ENCODE measurements around the gene TNFRSF25. TPM values are rescaled to one million over a fixed set of nuclear protein-coding genes. Genes with fewer than 3 reads are reported as not detected.

Gene TNFRSF25, protein sequence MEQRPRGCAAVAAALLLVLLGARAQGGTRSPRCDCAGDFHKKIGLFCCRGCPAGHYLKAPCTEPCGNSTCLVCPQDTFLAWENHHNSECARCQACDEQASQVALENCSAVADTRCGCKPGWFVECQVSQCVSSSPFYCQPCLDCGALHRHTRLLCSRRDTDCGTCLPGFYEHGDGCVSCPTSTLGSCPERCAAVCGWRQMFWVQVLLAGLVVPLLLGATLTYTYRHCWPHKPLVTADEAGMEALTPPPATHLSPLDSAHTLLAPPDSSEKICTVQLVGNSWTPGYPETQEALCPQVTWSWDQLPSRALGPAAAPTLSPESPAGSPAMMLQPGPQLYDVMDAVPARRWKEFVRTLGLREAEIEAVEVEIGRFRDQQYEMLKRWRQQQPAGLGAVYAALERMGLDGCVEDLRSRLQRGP
- polyA plus RNA-seq (2013, experiment 1 of 2; ENCODE audit: insufficient read length), result 7.7 TPM
- polyA plus RNA-seq (2013, experiment 2 of 2; ENCODE audit: insufficient read length), result 8.6 TPM

DNA sequence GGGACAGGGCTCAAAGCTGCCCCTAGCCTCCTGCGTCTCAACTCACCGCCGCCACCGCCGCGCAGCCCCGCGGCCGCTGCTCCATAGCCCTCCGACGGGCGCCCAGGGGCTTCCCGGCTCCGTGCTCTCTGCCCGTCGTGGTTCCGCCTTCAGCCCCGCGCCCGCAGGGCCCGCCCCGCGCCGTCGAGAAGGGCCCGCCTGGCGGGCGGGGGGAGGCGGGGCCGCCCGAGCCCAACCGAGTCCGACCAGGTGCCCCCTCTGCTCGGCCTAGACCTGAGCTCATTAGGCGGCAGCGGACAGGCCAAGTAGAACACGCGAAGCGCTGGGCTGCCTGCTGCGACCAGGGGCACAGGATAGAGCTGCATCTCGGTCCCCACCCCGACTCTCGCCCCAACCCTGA lies at the start of gene TNFRSF25:
Gene TNFRSF25, minus strand, starts transcription at position 151 of the 400 bp plus-strand sequence. Its CDS starts 66 bp downstream, at position 85.
- no peak for DNase-seq

- no peak for DNase-seq
Observed at GRCh38 chr1:6515771-6516170, 49.8 kb upstream of the TNFRSF25 start.

DNA sequence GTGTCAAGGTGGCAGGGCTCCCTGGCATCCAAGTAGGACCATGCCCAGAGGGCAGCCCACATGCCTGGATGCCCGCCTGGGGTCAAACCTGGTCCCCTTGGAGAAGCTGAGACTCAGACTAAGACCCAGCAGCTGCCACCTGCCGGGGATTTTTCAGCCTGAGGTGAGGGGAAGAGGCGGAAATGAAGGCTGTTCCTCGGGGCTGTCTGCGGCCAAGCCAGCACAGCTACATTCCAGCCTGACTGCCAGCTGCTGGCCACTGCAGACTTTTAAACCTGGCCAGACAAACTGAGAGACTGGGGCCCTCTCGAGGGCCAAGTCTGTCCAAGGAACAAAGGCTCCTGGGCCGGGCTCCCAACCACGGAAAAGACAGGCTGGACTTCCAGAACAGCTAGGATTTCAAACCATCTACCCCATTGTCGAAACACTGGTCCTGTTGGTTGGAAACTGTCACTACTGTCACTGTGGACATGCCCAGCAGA lies 47.4 kb upstream of the TNFRSF25 start:
- no peak for DNase-seq

DNA sequence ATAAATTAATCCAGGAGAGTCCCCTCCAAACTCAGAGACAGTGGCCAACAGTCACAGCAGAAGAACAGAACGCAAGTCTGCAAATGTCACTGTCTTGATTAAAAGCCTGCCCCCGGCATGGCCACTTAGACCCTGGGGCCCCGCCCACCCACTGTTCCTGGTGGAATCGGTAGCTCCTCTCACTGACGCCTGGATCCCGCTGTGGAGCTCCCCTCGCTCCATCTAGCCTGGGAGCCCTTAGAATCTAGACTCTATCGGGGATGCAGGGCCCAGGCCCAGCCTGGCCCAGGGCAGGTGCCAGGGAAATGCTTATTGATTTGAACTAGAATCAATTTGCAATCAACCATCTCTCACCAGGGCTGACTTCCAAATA lies 46.9 kb upstream of the TNFRSF25 start:
- no peak for DNase-seq

DNA sequence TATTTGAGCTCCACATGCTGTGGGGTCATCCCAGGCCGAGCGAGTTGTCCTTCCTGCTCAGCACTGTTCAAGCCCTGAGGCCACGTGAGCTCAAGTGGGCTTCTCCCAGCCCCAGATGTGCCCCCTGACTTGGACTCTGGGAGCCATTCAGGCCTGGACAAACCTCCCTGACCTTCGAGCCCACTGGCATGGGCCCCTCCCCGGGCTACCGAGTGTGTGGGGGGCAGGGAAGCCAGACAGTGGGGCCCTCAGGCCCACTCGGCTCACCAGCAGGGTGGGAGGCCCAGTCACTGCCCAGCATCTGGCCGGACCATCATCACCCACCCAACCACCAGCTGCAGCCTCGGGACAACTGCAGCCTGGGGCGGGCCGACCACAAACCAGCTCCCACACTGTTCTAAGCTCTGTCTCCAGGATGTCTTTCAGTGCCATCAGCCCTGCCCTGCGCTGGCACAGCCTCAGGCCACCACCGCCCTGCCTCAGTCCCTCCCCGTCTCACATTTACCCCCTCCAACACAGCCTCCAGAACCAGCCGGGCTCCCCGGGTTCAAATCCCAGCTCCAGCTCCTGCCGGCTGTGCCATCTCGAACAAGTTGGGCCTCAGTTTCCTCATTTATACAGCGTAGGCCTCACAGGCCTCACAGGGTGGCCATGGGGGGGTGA lies 46.4 kb upstream of the TNFRSF25 start:
- DNase-seq, result no peak

GRCh38 chr1:6511561-6512244 lies 45.7 kb upstream of the TNFRSF25 start:
- DNase-seq, result no peak

DNA sequence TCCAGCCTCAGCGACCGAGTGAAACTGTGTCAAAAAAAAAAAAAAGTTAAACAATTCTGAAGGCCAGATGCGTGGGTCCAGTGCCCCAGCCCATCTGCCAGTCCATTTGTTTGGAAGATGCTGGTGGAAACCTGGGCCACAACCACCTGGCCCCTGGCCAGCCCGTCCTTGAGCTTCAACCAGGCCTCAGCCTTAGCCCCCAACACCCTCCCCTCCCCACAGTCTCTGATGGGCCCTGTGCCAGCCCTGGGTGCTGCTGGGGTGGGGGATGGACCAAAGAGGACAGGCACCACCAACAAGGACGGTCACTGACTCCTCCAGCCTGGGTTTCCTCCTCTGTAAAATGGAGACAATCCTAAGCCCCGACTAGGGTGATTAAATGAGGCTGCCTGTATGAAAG lies 45.1 kb upstream of the TNFRSF25 start:
- no peak for DNase-seq

- no peak for DNase-seq
Observed at GRCh38 chr1:6510493-6510892, 44.5 kb upstream of the TNFRSF25 start.

DNA sequence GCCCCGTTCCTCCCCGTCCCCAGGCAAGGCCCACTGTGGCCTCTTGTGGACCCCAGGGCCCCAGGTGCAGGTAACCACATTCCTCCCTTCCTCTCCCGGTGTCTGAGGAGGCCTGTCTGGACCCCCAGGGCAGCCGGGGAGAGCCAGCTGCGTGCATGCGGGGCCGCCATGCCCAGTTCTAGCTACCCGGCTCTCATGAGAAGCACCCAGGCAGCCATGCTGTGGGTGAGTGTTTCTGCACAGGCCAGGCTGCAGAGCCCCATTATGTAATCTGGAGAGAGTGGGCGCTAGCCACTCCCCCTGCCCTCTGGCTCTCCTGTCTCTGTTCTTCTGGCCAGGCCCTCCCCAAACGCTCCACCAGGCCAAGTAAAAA lies 43.9 kb upstream of the TNFRSF25 start:
- no peak for DNase-seq

DNA sequence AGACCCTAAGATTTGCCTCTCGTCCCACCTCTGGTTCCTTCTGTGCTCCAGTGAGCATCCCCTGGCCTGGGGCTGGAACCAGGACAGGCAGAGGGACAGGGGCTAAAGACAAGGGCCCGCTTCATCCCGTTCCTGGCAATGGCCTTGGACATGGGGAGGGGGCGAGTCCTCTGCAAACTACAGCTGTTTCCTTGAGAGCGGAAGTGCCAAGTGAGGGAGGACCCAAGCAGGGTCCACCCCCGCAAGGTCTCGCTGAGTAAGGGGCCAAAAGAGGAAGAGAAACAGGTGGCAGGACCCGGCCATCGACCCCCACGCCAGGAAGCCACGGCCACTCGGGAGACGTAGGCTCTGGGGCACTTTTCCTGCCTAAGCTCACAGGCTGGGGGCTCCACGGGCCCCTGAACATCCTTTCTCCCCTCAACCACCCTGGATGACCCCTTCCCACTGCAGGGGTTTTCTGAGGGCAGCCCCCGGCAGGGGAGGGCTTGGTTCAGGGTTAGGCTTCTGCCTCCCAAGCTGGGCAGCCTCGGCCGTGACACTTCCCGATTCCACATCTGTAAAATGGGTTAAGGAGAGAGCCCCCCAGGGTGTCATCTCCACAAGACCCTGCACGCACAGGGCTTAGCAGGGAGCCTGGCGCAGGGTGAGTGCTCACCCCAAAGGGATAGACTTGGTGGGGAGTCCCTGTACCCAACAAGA lies 43.4 kb upstream of the TNFRSF25 start:
- DNase-seq, result no peak

DNA sequence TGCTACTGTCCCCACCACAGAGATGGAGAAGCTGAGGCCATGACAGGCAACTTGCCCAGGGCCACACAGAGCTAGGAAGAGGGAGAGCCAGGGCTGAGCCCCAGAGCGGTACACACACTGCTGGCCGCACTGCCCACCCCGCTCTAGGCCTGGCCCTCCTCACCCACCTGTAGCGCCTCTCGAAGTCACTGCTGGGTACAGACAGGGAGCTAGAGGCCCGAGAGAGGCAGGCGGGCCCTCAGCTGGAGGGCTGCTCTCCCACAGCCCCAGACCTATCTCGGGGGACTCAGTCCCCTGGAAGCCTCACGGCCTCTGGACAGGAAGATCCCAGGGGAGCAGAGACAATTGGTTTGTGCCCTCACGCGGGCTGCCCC lies 42.8 kb upstream of the TNFRSF25 start:
- DNase-seq, result no peak

DNA sequence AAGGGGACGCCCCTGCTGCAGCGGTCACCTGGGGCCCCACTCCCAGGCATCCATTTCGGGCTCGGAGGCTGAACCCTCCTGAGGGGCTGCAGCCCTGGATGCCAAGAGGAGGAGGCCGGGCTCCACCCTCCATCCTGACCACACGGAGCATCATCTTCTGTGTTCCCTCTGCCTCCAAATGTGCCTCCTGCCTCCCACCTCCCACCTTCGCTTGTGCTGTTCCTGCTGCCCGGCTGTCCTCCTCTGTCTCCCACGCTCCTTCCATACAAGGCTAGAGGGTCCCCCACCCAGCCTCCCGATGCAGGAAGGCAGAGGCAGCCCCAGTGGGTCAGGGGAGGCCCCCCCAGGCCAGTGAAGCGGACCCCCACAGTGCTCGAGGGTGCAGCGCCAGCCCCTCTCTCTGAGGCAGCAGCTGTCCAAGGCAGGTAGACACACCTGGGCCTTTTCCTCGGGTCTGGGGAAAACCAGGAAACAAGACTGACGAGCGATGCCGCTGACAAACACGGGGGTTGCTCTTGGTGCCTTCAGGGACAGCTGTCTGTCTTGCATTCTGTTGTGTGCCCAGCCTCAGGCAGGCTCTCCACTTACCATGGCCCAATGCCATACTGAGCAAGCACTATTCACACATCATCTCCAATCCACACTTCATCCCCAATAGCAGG lies 42.3 kb upstream of the TNFRSF25 start:
- no peak for DNase-seq

DNA sequence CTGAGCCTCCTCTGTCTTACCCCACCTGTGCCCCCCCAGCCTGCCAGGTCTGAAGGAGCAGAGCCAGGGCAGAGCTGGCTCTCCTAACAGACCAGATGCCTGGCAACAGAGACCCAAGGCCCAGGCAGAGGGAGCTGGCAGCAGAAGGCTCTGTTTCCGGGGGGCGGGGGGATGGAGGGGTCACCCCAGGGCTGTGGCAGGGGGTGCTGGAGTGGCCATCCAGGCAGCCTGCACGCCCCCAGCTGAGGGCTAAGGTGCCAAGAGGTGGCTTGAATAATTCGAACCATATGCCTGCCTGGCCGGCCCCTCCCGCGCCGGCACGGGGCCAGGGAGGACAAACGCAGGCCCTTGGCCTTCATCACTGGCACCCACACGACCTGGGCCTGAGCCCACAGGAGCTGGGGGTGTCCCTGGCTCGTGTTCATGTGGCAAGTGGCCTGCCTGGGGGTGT lies 41.5 kb upstream of the TNFRSF25 start:
- no peak for DNase-seq

DNA sequence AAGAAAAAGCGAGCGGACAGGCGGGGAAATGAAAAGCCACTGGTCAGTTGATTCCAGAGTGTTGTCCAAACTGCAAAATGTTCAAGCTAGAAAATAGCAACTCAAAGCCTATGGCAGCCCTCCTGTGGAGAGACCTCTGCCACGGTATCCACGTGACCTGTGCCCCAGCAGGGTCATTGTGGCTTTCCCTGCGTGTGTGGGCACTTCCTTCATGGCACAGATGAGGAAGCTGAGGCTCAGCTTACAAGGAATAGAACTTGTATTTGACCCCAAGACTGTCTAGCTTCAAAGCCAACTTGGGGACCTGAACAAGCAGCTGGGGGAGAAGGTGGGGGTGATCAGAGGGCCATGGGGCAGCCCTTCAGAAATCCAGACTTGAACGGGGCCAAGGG lies 41.1 kb upstream of the TNFRSF25 start:
- DNase-seq, result no peak

DNA sequence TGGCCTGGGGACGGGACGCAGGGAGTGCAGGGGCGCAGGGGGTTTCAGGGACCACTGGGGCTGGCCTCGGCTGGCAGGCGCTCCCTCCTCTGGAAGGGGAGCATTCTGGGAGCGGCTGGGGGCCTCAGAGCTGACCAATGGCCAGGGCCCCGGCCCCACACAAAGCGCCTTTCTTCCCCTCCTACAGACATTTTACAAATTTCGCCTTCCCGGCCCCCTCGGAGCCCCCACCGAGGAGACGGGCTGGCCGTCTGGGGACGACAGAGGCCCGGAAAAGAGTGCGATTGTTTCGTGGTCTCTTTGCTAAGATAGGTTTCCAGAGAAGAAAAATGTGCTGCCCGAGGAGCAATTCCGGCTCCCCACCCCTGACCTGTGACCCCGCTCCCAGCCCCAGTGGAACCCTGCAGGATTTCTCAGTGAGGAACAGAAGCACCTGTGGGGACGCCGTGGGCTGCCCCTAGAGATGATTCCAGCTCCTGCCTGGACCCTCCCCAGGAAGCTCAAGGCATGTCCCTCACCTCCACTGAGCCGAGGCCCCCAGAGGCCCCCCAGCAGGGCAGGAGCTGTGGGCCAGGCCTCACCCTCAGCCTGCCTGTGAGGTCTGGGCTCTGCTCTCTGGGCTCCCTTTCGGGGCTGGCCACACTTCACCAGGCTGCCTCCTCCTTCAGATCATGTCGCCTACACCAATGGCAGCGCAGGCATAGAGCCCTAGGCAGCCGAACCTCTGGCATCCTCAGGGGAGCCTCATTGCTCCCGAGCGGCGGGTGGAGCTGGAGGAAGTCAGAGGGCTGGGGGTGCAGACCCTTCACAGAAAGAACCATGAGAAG lies 40.5 kb upstream of the TNFRSF25 start:
- DNase-seq, result no peak

DNA sequence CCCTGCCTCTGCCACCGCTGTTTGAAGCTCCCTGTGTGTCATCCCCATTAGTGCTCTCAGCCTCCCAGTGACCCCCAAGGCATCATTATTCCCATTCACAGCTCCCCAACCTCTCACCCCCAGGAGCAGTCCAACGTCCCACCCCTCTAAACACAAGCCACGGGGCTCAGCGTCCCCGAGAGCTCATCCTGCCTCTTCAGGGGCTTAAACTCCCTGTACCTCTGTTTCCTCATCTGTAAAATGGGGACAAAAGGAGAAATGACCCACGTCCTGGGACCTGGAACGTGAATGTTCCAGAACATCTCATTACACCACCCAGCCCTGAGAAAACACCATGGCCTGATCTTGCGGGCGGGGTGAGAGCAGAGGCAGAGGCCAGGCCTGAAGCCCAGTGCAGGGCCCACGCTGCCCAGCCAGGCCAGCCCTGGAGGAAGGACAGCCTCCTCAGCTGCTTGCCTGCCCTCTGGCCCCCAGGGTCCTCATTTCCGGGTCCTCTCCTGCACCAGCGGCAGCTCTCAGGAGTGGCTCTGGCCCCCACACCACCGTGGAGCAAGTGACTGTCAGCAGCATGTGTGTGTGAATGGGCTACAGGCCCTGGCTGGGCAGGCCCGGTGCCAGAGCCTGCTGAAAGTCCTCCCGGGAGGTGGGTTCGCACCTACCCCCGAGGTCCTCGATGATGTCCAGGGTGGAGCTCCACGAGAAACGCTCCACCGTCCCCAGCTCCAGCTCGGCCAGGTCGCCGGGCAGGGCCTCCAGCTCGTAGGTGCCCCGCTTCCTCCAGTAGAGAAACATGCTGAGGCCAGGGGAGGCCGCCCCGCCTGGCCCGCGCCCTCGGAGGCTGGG lies 39.6 kb upstream of the TNFRSF25 start:
- DNase-seq, result no peak

GRCh38 chr1:6504887-6505286 lies 38.9 kb upstream of the TNFRSF25 start:
- no peak for DNase-seq

DNA sequence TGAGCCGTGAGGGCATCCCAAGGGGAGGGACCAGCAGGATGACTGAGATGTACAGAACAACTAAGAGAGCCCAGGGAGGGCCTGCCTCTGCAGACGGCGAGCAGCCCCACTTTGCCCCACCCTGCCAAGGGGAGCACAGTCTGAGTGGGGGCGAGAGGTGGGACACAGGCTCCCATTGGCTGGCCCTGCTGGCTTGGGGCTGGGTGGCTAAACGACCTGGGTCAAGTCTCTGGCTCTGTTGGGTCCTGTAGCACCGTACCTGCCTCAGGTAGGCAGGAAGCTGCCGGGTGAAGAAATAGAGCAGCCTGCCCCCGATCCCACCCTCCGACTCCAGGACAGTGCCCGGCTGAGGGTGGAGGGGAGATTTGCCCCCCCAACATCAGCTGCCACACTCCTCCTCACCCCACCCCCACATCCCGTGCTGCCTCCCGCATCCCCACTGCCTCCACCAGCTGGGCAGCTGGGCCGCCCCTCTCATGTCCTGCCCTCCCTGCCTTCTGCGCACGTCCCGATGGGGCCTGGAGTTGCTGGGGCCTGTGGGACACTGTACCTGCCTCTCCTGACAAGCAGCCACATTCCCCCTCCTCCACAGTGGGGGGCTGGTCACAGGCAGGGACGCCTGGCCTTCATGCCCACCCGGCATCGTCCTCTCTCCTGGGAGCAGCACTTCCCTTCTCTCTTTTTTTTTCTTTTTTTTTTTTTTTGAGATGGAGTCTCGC lies 38.1 kb upstream of the TNFRSF25 start:
- DNase-seq, result no peak
